ENCODE results near the gene MTMR8. TPM values are rescaled to one million over a fixed set of nuclear protein-coding genes. Genes with fewer than 3 reads are reported as not detected.

MTMR8 gene
- total and polyA plus RNA-seq, 4 donors = 0.53 to 5.8 (median 2.7) TPM

GRCh38 chrX:64230123-64230970 is 164.9 kb downstream of the MTMR8 start, which contains the start of gene ASB12:
TSS of gene ASB12 (minus strand) at chrX:64230607. CDS start at chrX:64225650, 4,957 bp downstream.
- peak within 1 kb of the TSS in 1 of 2 donors; percentile 7 for H3K27ac ChIP-seq (ENCODE audit: low read depth in 1 of 2, low read length in 1 of 2)
- H3K36me3 ChIP-seq (ENCODE audit: control insufficient read depth in 4 of 4, insufficient read depth in 4 of 4, low read length in 4 of 4) = no peaks in the 10 kb centered on the region
- H3K4me1 ChIP-seq (ENCODE audit: control insufficient read depth in 5 of 5, insufficient read depth in 5 of 5, low read length in 5 of 5) = no peaks in the 10 kb centered on the region
- 67 to 81% methylated on average over 16 to 17 of the region's 17 CpGs for WGBS, 2 donors
- H3K9ac ChIP-seq (ENCODE audit: insufficient read depth in 1 of 2, low read length in 2 of 2) = no peak within 1 kb of the TSS
- peaks cover 0 to 3% (median 0%) of the 10 kb centered on the region in 4 donors for H3K9me3 ChIP-seq (ENCODE audit: control insufficient read depth in 4 of 4, insufficient read depth in 3 of 4, low read length in 3 of 4)
- H3K27me3 ChIP-seq (ENCODE audit: control insufficient read depth in 3 of 3, insufficient read depth in 3 of 3, low read length in 2 of 3) = no peaks in the 10 kb centered on the region
- no peak within 1 kb of the TSS for H3K4me3 ChIP-seq
- TF ChIP-seq CTCF (IDR thresholded peaks at IDR 0.05; ENCODE audit: control extremely low read depth, extremely low read depth) = no peak
- no peak for DNase-seq
- ATAC-seq (ENCODE audit: insufficient read depth, low FRiP score) = no peak

- ATAC-seq (ENCODE audit: insufficient read depth, low FRiP score) = no peak
Observed at GRCh38 chrX:64229154-64229553, 166.1 kb downstream of the MTMR8 start.

More at GRCh38 chrX:64229154-64229553, 166.1 kb downstream of the MTMR8 start:
- H3K27me3 ChIP-seq (ENCODE audit: control insufficient read depth in 3 of 3, insufficient read depth in 3 of 3, low read length in 2 of 3) = no peaks in the 10 kb centered on the region
- H3K4me1 ChIP-seq (ENCODE audit: control insufficient read depth in 5 of 5, insufficient read depth in 5 of 5, low read length in 5 of 5) = no peaks in the 10 kb centered on the region
- H3K9me3 ChIP-seq (ENCODE audit: control insufficient read depth in 4 of 4, insufficient read depth in 3 of 4, low read length in 3 of 4) = peaks cover 0 to 3% (median 0%) of the 10 kb centered on the region in 4 donors
- no peak overlapping the region for H3K4me3 ChIP-seq
- no peak overlapping the region for H3K27ac ChIP-seq (ENCODE audit: low read depth in 1 of 2, low read length in 1 of 2)
- WGBS, 2 donors = 33 to 59% methylated on average over 3 of the region's 3 CpGs
- TF ChIP-seq CTCF (IDR thresholded peaks at IDR 0.05; ENCODE audit: control extremely low read depth, extremely low read depth) = no peak
- no peak overlapping the region for H3K9ac ChIP-seq (ENCODE audit: insufficient read depth in 1 of 2, low read length in 2 of 2)
- DNase-seq = no peak
- no peaks in the 10 kb centered on the region for H3K36me3 ChIP-seq (ENCODE audit: control insufficient read depth in 4 of 4, insufficient read depth in 4 of 4, low read length in 4 of 4)

Other genes starting within 250 kb of the MTMR8 start
- gene AMER1, start 189.7 kb downstream of the MTMR8 start, total RNA-seq = 1 to 10 TPM; 4.0 to 4.2 TPM
- gene AMER1, start 189.7 kb downstream of the MTMR8 start, polyA plus RNA-seq = 1 to 10 TPM in 1 of 2 donors, under 1 TPM in 1; 0.94 to 1.3 TPM
- under 1 TPM in 1 of 2 donors, not detected in 1; 0.46 TPM for gene ASB12, start 164.8 kb downstream of the MTMR8 start, total RNA-seq
- under 1 TPM; 0.11 to 0.16 TPM for gene ASB12, start 164.8 kb downstream of the MTMR8 start, polyA plus RNA-seq